Hepatocyte (in vitro differentiated cells): Measurements from ENCODE around the gene KPNA4.

Experiments
- CTCF ChIP-seq: fragments of 200-600 bp; sonication (generic); IDR thresholded peaks from 2 replicates; pipeline ENCODE4 v1.5.1; 2016; ENCODE audit warnings: antibody characterized with exemption, mild to moderate bottlenecking; ENCODE audit not compliant: poor library complexity
- EZH2 ChIP-seq: fragments of 200-600 bp; sonication (generic); IDR thresholded peaks from 2 replicates; pipeline ENCODE4 v1.6.1; 2016; ENCODE audit warnings: antibody characterized with exemption, mild to moderate bottlenecking, borderline replicate concordance

- no peak for TF ChIP-seq CTCF
- TF ChIP-seq EZH2, result no peak
Measured at GRCh38 chr3:160601288-160601687, 35.9 kb upstream of the KPNA4 start.
